ENCODE results near the gene OPN3. TPM values are rescaled to one million over a fixed set of nuclear protein-coding genes. Genes with fewer than 3 reads are reported as not detected.

Gene OPN3
- total and polyA plus RNA-seq, 2 of the 4 experiments (the other 2 are of a cell fraction): 16.4 to 21.9 TPM

- Histone ChIP-seq H4K5ac (ENCODE audit: low read depth, low read length) (no peak overlapping the region), H3K4me1 (ENCODE audit: control insufficient read depth, insufficient read depth, low read length) (peaks cover 3% of the 10 kb centered on the region; the same call in 1 of the 2 replicates), H4K8ac (ENCODE audit: low read depth in 2 of 2, low read length in 2 of 2) (no peak overlapping the region), H3K36me3 (ENCODE audit: control insufficient read depth, insufficient read depth, low read length) (peaks cover 3% of the 10 kb centered on the region; the same call in 1 of the 2 replicates), H2AK9ac (replicated peaks; ENCODE audit: low read depth, low read length, poor library complexity) (no peak overlapping the region), H3K4me3 (ENCODE audit: insufficient read depth, low read depth, low read length) (no peak overlapping the region), H3K79me1 (ENCODE audit: low read depth in 1 of 2, low read length in 2 of 2) (0 out of 4 replicates have a peak, but pooled peaks cover 0 to 3% of the 10 kb centered on the region in 2 experiments), H3K9ac (ENCODE audit: low read depth, low read length) (no peak overlapping the region), H3K18ac (ENCODE audit: low read depth, low read length) (no peak overlapping the region), H2BK5ac (ENCODE audit: low read depth, low read length, poor library complexity, severe bottlenecking) (no peak overlapping the region), H3K56ac (ENCODE audit: extremely low read depth, insufficient read depth, low read length) (no peak overlapping the region), H2BK120ac (ENCODE audit: low read depth, low read length) (no peak overlapping the region), H3K23ac (ENCODE audit: low read depth, low read length) (no peak overlapping the region), H3K14ac (replicated peaks; ENCODE audit: low read depth, low read length) (no peak overlapping the region; the same call in 1 of the 2 replicates), H4K20me1 (ENCODE audit: insufficient read depth, low read length) (no peaks in the 10 kb centered on the region), H2AFZ (replicated peaks; ENCODE audit: low read length, poor library complexity) (no peak overlapping the region), H3K27me3 (ENCODE audit: control insufficient read depth, insufficient read depth, low read length) (no peaks in the 10 kb centered on the region), H2BK20ac (ENCODE audit: low read depth, low read length) (no peak overlapping the region), H2AK5ac (ENCODE audit: low read depth, low read length) (no peak overlapping the region), H3K9me1 (ENCODE audit: insufficient read depth, low read length) (peaks cover 4% of the 10 kb centered on the region), H4K91ac (ENCODE audit: insufficient read depth, low read depth, low read length) (no peak overlapping the region), H3K4me2 (ENCODE audit: low read depth, low read length) (no peak overlapping the region), H3K4ac (ENCODE audit: low read depth, low read length) (no peak overlapping the region), H3K27ac (ENCODE audit: insufficient read depth, low read length) (no peak overlapping the region), H2BK15ac (ENCODE audit: low read depth, low read length) (no peak overlapping the region), H3K9me3 (ENCODE audit: control insufficient read depth, insufficient read depth, low read length) (no peaks in the 10 kb centered on the region)
- in situ Hi-C loops (cut with MboI; ENCODE audit: low sequenced_read_pairs) (loop anchor here (25.0 kb wide), 1 partner anchor 1709 kb away; no protein-coding TSS in a partner anchor), dilution Hi-C loops (cut with HindIII; ENCODE audit: low sequenced_read_pairs, unreplicated experiment) (no loop called here), intact Hi-C loops (cut with micrococcal nuclease) (no loop called here)
- peak; percentile 69 for DNase-seq
- BruUV-seq (replicated peaks): no TSS peak
- no peak for ATAC-seq (ENCODE audit: low read depth)
- ChIA-PET POLR2A (ENCODE audit: unreplicated experiment) (no interaction called here), CTCF (interaction anchor here (0.7 kb wide), 1 partner anchor 385 kb away, joined by 3 read pairs; no protein-coding TSS in a partner anchor)
- WGBS, 2 experiments (ENCODE audit: extremely low coverage in 2 of 2, insufficient read length in 1 of 2): no CpG with 5 or more reads among the region's 3 CpGs
- TF ChIP-seq USF2 (IDR thresholded peaks at IDR 0.05; ENCODE audit: low read depth, low read length) (no peak), FOS (IDR thresholded peaks at IDR 0.05; ENCODE audit: low read depth, low read length) (0 out of 2 replicates have a peak, but pooled peaks have one; percentile 12)
Observed at GRCh38 chr1:241603731-241604245, 36.4 kb downstream of the OPN3 start.

Measured in IMR-90 (cell line).